Mucosa of gallbladder (tissue), 1 donor: ENCODE results near the gene KLHL12. TPM values are rescaled to one million over a fixed set of nuclear protein-coding genes. Genes with fewer than 3 reads are reported as not detected.
A peak's percentile ranks its signal among the peaks of the same experiment; 100 is the strongest.
"Not testable (repeated sequence)": the region's sequence is repeated elsewhere in the genome, so short reads cannot be mapped to it uniquely, and the experiment has no call there.

Experiments used
- DNase-seq: peaks from one replicate; pipeline ENCODE4 v3.0.0-alpha.2; 2020; ENCODE audit warnings: low spot score
- total RNA-seq: library from RNA; stranded (reverse); gene quantifications from one replicate; pipeline ENCODE4 v1.2.1, GENCODE V29; 2021
- donor health status: DM: no; HTN: no; CAD: no.

Gene KLHL12
- total RNA-seq, 1 donor from 2014 or later, result 26.8 TPM

DNA sequence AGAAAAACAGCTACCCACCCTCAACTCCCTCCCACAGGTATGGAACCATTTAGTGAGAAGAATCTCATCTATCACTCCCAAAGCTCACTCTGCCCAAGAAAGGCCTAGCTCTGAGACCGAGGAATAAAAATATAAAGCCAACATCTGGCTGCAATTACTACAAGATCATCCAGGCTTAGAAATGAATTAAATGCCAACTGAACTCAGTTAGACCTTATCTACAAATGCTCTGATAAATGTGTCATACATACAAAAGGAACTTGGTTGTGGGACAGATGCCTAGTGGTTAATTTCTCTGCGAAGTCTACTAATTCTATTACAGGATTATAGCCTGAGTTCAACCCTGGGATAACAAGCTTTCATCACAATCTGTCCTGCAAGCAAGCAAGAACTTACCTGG lies 24.4 kb upstream of the KLHL12 start:
- no peak for DNase-seq

DNA sequence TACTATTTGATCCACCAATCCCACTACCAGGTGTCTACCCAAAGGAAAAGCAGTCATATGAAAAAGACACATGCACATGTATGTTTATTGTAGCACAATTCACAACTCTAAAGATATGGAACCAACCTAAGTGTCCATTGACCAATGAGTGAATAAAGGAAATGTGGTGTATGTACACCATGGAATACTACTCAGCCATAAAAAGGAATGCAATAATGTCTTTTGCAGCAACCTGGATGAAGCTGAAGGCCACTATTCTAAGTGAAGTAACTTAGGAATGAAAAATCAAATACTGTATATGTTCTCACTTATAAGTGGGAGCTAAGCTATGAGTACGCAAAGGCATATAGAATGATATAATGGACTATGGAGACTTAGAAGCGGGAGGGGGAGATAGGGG lies 18.4 kb upstream of the KLHL12 start:
- DNase-seq, result no peak

DNA sequence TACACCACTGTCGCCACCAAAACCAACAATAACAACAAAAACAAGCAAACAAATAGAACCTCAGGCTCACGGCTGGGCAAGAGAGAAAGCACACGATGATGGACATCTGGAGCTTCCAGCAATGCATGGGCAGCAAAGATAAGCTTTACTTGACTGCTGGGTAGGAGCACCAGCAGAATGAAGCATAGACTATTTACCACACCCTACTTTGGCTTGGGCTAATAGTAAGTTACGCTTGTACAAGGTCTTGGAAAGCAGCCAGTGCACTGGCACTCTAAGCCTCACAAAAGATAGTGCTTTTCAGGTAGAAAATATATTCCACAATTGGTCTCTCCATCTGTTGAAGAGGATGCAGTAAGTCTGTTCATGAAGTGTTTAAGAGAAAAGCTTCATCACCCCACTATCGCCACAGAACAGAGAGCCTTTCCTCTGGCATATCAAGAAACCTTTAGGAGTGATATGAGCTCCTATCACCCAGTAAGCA lies 17.4 kb upstream of the KLHL12 start:
- DNase-seq, result no peak

DNA sequence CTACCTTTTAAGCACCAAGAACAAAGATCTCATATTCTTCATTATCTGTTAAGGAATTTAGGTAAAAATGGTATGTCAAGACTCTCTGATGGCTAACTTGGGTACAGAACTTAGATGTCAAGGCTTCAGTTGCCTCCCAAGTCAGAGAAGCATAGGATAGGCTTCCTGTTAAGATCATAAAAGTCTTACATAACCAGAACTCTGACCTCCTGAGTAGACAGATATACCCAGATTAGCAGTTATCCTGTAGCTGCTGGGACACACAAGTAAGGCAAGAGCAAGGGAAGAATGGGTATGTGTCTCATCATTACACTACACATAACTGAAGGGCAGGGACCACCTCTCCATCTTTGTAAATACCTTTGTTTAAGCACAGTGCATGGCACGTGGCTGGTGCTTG lies 15.4 kb upstream of the KLHL12 start:
- no peak for DNase-seq

DNA sequence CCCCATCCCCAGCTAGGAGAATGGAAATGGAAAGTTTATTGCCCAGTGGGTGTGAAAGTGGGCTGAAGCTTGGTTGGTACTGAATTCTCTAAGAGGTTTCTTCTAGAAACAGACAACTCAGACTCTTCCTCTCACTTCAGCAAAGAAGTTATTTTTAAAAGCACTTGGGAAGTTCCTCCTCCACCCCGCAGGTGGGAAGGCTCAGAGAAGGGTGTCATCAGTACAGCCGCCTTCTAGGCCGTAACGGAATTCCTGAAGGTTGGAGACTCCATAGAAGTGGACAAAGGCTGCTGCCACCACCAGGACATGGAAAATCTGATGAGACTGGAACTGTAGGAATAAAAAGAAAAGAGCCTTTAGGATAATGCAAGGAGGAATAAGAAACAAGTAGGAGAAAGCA lies 14.3 kb upstream of the KLHL12 start:
- DNase-seq, result no peak

DNA sequence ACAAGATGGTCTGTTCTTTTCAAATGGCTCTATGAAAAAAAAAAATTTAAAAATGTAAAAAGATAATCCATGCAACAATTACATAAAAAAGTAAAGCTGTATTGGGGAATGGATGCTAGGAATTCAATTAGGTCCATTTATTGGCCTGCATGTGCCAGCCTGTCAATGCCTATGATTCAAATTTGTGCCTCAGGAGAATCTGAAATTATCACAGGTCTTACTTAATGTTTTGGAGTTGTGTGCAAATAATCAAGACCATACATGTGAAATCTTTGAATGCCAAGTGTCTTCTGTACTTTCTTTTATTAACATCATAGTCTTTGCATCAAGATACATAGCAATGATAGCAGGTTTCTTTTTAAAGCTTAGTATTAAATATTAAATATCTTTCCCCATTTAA lies 13.5 kb upstream of the KLHL12 start:
- DNase-seq, result no peak

DNA sequence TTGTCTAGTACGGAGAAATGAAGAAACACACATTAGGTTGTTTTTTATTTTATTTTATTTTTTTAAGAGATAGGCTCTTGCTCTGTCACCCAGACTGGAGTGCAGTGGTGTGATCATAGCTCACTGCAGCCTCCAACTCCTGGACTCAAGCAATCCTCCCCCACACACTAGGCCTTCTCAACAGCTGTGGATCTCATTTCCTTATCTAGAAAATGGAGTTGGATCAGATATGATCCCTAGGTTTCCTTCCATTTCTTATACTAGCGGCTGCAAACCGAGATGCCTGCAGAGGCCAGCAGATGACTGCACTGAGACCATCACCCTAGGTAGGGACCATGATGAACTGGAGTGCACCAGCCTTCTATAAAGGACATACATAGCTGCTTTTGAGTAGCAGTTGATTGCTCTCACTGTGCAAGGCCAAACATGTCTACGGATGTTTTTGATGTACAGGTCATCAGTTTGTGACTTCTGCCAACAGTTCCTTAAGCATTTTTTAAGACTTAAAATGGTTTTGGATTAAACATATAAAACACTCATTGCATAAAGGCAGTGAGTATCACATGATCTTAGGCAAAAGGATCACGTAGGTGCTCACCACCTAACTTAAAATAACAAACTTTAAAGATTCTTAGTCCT lies 11.4 kb upstream of the KLHL12 start:
- DNase-seq, result no peak

DNA sequence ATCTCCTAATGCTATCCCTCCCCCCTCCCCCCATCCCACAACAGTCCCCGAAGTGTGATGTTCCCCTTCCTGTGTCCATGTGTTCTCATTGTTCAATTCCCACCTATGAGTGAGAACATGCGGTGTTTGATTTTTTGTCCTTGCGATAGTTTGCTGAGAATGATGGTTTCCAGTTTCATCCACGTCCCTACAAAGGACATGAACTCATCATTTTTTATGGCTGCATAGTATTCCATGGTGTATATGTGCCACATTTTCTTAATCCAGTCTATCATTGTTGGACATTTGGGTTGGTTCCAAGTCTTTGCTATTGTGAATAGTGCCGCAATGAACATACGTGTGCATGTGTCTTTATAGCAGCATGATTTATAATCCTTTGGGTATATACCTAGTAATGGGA lies 9.4 kb upstream of the KLHL12 start:
- DNase-seq, result not testable (repeated sequence)

DNA sequence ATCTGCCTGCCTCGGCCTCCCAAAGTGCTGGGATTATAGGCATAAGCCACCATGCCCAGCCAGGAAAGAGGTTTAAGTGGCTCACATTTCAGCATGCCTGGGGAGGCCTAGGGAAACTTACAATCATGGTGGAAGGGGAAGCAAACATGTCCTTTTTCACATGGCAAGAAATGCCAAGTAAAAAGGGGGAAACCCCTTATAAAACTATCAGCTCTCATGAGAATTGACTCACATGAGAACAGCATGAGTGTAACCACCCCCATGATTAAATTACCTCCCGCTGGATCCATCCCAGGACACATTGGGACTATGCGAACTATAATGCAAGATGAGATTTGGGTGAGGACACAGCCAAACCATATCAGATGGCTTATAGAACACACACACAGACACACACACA lies 8.8 kb upstream of the KLHL12 start:
- DNase-seq, result no peak

DNA sequence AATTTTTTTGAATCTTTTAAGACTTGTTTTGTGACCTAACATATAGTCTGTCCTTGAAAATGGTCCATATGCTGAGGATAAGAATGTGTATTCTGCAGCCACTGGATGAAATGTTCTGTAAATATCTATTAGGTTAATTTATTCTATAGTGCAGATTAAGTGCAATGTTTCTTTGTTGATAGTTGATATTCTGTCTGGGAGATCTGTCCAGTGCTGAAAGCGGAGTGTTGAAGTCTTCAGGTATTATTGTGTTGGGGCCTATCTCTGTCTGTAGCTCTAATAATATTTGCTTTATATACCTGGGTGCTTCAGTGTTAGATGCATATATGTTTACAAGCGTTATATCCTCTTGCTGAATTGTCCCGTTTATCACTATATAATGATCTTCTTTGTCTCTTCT lies 7.7 kb upstream of the KLHL12 start:
- no peak for DNase-seq

DNA sequence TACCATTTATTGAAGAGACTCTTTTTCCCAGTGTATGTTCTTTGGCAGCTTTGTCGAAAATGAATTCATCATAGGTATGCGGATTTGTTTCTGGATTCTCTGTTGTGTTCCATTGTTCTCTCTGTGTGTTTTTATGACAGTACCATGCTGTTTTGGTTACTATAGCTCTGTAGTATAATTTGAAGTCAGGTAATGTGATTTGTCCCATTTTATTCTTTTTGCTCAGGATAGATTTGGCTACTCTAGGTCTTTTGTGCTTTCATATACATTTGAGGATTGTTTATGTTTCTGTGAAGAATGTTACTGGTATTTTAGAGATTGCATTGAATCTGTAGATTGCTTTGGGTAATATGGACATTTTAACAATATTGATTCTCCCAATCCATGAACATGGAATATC lies 5.4 kb upstream of the KLHL12 start:
- no peak for DNase-seq

DNA sequence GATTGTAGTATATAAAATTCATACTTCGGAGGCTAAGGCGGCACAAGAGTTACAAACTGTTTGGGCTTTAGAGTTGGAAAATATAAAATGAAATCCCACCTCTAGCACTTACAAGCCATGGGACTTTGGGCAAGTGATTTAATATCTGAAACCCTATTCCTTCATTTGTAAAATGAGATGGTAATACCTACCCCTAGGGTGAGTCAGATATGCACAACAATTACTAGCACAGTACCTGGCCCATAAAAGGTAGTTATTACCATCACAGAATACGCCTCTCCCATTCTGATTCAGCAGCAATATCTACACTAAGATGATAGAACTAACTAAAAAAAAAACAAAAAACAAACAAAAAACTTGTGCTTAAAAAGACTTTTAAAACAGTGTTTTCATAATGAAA lies 3.5 kb downstream of the KLHL12 start:
- no peak for DNase-seq

DNA sequence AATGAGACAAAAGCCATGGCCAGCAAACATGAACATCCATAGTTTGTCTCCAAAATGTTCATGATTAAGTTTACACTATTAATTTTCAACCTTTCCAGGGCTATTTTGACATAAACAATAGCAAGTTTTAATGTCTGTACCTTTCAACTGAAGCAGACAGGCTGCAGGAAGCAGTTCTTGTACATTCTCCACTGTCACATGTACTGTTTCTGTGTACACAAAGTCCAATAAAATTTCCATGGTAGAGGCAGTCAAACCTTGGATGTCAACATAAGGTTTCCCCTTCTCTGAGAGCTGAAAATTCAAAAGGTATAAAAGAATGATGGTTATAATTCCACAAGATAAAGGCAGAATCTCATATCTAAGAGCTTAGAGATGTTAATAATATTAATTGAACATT lies 7.4 kb downstream of the KLHL12 start:
- DNase-seq, result no peak

DNA sequence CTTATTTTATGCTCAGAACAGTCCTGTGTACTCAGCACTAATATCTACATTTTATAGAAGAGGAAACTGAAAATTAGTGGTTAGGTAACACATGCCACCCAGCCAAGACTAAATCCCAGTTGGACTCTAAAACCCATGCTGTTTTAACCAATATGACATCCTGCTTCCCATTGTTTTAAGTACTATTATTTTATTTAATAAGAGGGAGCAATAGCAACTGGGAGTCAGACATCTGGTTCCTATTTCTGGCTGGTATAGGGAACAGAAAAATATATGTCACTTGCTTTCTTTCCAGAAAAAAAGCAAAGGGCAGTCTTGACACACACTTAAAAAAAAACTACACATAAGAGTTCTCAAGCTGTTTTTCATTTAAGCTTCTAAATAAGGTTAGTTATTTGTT lies 11.9 kb downstream of the KLHL12 start:
- no peak for DNase-seq

DNA sequence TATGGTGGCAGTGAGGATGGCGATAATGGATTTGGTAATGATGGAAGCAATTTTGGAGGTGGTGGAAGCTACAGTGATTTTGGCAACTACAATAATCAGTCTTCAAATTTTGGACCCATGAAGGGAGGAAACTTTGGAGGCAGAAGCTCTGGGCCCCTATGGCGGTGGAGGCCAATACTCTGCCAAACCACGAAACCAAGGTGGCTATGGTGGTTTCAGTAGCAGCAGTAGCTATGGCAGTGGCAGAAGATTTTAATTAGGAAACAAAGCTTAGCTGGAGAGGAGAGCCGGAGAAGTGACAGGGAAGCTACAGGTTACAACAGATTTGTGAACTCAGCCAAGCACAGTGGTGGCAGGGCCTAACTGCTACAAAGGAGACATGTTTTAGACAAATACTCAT lies 14.6 kb downstream of the KLHL12 start:
- DNase-seq, result not testable (repeated sequence)

DNA sequence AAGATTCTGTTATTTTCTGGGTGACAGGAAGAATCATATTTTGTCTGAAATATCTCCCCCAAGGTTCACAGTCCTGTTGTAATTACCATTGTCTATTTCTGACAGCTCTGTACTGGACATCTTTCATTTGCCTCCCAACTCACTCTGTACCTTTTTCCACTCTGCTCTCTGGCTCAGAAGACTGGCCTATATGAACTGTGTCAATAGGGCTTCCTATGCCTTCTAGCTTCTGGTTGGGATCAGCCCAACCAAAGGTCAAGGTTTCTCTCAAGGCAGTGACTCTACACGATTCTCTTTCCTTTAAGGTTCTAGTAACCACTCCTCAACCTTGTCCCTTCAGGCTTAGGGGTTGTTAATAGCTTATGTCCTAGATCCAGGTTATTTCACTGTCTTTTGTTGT lies 17.5 kb downstream of the KLHL12 start:
- no peak for DNase-seq

DNA sequence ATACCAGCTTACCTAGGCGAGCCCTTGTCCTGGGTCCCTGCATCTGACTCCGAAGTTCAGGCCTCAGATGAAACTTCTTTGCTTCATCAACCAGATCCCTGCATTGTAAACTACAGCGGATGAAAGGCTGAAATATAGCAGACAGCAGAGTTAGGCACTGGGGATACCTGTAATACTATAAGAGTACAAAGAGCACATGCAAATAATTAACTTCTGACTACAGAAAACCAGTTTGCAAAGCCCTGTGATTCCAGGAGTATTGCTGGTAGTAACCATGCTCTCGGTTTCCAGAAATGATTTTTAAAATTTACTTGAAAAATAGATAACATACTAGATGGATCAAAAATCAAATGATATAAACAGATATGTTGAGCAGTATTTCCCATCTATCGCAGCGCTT lies 18.0 kb downstream of the KLHL12 start:
- no peak for DNase-seq

DNA sequence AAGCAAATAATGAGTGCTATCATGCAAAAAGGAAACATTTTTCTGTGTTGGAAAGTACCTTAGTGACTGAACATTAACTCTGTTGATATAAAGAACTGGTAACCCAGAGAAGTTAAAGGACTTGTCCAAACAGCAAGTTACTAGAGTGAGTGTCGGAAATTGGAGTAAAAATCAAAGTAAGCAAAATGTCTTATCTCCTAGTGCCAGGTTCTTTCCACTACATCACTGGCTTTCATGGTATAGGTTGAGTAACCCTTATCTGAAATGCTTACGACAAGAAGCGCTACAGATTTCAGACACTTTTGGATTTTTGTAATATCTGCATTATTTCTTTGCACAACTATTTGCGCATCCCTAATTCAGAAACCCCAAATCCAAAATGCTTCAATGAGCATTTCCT lies 21.7 kb downstream of the KLHL12 start:
- DNase-seq, result no peak

DNA sequence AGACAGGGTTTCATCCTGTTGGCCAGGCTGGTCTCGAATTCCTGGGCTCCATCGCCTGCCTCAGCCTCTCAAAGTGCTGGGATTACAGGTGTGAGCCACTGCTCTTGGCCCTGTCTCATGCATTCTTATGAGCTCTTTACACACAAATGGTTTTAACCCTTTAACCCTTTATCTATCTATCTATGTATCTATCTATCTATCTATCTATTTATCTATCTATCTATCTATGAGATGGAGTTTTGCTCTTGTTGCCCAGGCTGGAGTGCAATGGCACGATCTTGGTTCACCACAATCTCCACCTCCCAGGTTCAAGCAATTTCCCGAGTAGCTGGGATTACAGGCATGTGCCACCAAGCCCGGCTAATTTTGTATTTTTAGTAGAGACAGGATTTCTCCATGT lies 23.2 kb downstream of the KLHL12 start:
- DNase-seq, result not testable (repeated sequence)

DNA sequence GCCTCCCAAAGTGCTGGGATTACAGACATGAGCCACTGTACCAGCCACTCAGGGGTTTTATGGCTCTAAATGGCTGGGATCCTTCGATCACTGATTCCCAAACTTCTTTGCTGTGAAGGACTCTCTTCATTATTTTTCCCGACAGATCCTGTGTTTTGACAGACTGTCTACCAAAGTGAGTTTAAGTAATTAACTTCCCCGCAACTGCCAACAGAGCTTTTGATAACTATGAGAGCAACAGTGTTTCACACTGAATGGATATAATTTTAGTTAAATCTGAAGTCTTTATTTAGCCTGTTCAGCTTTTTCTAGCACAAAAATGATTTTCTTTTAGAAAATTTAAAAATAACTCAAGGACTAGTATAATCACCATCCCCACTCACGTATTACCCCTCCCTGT lies 25.5 kb downstream of the KLHL12 start:
- no peak for DNase-seq

DNA sequence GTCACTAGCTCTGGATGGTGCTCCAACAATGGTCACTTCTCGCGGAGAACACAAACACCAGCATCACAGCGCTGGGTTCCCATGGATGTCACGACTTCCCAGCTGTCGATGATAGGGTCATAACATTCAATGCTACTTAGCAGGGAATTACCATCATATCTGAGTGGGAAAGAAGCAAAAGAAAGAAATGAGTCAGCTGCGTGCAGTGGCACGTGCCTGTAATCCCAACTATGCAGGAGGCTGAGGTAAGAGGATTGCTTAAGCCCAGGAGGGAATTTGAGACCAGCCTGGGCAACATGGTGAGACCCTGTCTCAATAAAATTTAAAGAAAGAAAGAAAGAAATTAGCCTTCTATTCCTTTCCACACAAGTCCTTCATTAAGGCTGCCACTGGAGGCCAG lies 34.5 kb downstream of the KLHL12 start:
- DNase-seq, result no peak

DNA sequence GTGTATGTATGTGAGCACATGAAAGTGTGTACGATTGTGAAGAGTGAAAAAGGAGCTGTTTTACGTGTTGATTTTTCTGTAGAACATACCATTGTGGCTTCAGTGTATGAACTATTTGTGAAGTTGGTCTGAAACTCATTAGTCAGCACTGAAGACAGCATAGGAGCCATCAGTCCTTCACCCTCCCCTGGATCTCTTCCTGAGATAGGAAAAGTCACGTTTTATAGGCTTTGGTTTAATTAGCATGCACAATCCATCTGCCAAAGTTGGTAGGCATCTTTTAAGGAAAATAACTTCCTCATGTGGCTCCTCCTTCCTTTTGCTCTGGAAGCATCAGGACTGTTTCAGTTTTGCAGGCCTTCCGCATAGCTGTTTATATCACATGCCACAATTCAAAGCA lies 36.6 kb downstream of the KLHL12 start:
- no peak for DNase-seq

DNA sequence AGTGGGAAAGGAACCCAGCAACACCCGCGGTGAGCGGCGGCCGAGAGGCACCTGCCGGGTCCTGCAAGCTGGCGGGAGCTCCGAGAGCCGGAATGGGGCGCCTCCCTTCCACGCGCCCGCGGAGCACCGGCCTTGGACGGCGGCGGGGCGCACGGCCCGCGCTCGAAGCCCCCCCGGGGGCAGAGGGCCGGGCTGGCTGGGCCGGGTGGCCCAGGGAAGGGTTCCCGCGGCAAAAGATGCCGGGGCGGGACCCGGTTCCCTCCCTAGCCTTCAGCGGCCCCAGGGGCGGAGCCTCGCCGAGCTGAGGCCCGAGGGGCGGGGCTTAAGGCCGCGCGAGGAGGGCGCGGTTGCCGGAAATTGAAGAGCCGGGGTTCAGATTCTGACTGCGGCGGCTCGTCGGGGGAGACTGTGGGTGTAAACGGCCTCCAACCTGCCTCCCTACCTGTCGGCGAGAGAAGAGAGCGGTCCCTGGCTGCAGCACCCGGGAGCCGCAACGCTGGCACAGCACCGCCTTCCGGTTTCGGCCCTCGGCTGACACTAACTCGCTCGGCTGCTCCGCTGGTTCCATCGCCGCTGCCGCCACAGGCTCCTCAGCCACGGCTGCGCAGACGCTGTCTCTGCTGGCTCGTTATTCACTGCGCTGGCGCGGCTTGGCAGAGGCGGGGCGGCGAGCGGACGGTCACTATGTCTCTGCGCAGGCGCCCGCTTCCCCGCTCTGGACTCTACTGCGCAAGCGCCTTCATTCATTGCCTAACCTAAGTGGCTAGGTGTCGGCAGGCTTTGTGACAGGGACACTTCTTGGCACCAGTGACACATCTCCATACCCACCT lies 38.3 kb downstream of the KLHL12 start, which contains the start of gene RABIF:
Gene RABIF, minus strand, starts transcription at position 619 of the 830 bp plus-strand sequence. Its CDS starts 51 bp downstream, at position 568.
- DNase-seq, result peak; percentile 97

DNA sequence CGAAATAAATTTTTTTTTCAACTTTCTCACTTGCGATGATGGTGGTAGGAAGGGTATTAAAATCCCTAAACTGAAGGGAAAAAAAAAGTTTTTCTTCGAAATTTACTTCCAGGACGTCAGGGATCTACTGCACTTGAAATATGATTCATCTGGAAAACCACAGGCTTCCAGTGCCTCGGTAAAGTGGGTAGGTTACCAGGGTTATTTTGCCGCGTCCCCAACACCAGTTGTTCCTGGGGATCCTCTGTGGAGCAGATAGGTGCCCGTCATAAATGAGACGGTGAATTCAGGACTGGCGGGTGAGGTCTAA lies 38.9 kb downstream of the KLHL12 start:
- DNase-seq, result no peak
